ENCODE results near the gene POLR3F. TPM values are rescaled to one million over a fixed set of nuclear protein-coding genes. Genes with fewer than 3 reads are reported as not detected.

Gene POLR3F
- total RNA-seq, 1 donor from 2014 or later, result 12.2 TPM

DNA sequence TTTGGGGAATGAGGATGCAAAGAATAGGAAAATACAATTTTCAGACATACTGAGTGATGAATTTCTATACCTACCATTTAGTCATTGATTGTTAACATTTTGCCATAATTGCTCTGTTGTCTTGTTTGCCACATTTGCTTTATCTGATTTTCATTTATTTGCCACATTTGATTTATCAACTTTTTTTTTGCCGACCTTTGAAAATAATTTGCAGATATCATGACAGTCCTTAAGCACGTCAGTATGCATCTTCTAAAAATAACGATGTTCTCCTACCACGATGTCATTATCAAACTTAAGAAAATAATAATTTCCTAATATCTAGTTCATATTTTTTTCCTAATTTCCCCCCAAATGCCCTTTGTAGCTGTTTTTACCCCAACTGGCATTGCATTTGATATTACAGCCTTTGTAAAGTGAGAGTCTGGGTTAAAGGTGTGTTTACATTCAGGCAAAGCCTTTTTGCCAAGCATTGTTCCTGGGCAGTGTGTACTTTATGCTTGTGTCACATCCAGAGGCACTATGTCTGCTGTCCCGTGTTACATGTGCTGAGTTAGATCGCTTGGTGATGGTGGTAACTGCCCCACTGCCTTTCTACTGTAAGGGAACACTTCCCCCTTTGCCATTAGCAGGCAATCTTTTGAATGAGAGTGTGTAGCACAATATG is 66.9 kb downstream of the POLR3F start:
- H3K36me3 Mint-ChIP-seq (ENCODE audit: low read depth, unreplicated experiment), result peaks cover 40% of the 10 kb centered on the region
- no peaks in the 10 kb centered on the region for H3K4me1 Mint-ChIP-seq (ENCODE audit: unreplicated experiment)
- no peak overlapping the region for H3K4me3 Mint-ChIP-seq (ENCODE audit: unreplicated experiment)
- H3K27me3 Mint-ChIP-seq (ENCODE audit: unreplicated experiment), result peaks cover 2% of the 10 kb centered on the region
- TF ChIP-seq, protein P1, sequence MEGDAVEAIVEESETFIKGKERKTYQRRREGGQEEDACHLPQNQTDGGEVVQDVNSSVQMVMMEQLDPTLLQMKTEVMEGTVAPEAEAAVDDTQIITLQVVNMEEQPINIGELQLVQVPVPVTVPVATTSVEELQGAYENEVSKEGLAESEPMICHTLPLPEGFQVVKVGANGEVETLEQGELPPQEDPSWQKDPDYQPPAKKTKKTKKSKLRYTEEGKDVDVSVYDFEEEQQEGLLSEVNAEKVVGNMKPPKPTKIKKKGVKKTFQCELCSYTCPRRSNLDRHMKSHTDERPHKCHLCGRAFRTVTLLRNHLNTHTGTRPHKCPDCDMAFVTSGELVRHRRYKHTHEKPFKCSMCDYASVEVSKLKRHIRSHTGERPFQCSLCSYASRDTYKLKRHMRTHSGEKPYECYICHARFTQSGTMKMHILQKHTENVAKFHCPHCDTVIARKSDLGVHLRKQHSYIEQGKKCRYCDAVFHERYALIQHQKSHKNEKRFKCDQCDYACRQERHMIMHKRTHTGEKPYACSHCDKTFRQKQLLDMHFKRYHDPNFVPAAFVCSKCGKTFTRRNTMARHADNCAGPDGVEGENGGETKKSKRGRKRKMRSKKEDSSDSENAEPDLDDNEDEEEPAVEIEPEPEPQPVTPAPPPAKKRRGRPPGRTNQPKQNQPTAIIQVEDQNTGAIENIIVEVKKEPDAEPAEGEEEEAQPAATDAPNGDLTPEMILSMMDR (IDR thresholded peaks at IDR 0.05; ENCODE audit: unreplicated experiment), result no peak
- H3K27ac Mint-ChIP-seq (ENCODE audit: unreplicated experiment), result no peak overlapping the region
- DNase-seq (ENCODE audit: low spot score), result no peak
- H3K9me3 Mint-ChIP-seq (ENCODE audit: unreplicated experiment), result no peaks in the 10 kb centered on the region

Small RNA genes lying within 50 kb of the gene (microRNA-seq; reads per million reads assigned to microRNA genes)
- 0.90 reads per million, percentile 9 among the genes with 10 or more reads in this experiment for gene MIR3192 (ENCODE audit: unreplicated experiment)

Other genes starting within 250 kb of the POLR3F start
- gene ZNF133, start 178.9 kb upstream of the POLR3F start, total RNA-seq (ENCODE audit: unreplicated experiment), result 14.1 TPM
- gene DZANK1, start 360 bp upstream of the POLR3F start, total RNA-seq (ENCODE audit: unreplicated experiment), result 4.2 TPM
- 16.7 TPM for gene RBBP9, start 29.8 kb downstream of the POLR3F start, total RNA-seq (ENCODE audit: unreplicated experiment)
- gene SEC23B, start 40.5 kb downstream of the POLR3F start, total RNA-seq (ENCODE audit: unreplicated experiment), result 33.7 TPM
- gene SMIM26, start 100.0 kb downstream of the POLR3F start, total RNA-seq (ENCODE audit: unreplicated experiment), result 41.0 TPM
- 31.0 TPM for gene DTD1, start 120.7 kb downstream of the POLR3F start, total RNA-seq (ENCODE audit: unreplicated experiment)

Data from endothelial cell (in vitro differentiated cells).